ENCODE results near the gene DNAJC13. TPM values are rescaled to one million over a fixed set of nuclear protein-coding genes. Genes with fewer than 3 reads are reported as not detected.
A peak's percentile ranks its signal among the peaks of the same experiment; 100 is the strongest.
"Not testable (repeated sequence)": the region's sequence is repeated elsewhere in the genome, so short reads cannot be mapped to it uniquely, and the experiment has no call there.

Gene DNAJC13
- total and polyA plus RNA-seq, 2 donors from 2014 or later, result 11.5 to 43.1 TPM

DNA sequence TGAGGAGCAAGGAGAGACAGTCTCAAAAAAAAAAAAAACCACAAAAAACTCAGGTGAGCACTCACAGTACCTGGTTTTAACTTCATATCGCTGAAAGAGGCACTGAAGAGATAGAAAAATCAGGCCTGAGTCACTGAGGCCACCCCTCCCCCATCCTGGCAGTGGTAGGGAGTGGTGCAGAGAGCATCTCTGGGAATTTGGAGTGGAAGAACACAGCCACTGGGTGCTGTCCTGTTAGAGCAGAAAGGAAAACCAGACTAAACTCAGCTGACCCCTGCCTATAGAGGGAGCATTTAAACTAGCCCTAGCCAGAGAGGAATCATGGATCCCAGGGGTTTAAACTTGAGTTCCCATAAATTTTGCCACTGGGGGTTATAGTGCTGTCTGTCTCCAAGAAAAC lies 22.2 kb upstream of the DNAJC13 start:
- DNase-seq, result no peak
- TF ChIP-seq, protein P1, sequence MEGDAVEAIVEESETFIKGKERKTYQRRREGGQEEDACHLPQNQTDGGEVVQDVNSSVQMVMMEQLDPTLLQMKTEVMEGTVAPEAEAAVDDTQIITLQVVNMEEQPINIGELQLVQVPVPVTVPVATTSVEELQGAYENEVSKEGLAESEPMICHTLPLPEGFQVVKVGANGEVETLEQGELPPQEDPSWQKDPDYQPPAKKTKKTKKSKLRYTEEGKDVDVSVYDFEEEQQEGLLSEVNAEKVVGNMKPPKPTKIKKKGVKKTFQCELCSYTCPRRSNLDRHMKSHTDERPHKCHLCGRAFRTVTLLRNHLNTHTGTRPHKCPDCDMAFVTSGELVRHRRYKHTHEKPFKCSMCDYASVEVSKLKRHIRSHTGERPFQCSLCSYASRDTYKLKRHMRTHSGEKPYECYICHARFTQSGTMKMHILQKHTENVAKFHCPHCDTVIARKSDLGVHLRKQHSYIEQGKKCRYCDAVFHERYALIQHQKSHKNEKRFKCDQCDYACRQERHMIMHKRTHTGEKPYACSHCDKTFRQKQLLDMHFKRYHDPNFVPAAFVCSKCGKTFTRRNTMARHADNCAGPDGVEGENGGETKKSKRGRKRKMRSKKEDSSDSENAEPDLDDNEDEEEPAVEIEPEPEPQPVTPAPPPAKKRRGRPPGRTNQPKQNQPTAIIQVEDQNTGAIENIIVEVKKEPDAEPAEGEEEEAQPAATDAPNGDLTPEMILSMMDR (IDR thresholded peaks at IDR 0.05; ENCODE audit: borderline replicate concordance, extremely low read depth, insufficient read depth), result no peak
- H3K36me3 ChIP-seq (ENCODE audit: control insufficient read depth in 2 of 3, insufficient read depth in 3 of 3, low read length in 3 of 3), result no peaks in the 10 kb centered on the region
- H3K4me1 ChIP-seq (ENCODE audit: control insufficient read depth in 2 of 3, insufficient read depth in 2 of 3, low read depth in 1 of 3, low read length in 3 of 3), result no peaks in the 10 kb centered on the region
- intact Hi-C loops (cut with DNase I), result no loop called here
- no peak overlapping the region for H3K27ac ChIP-seq (ENCODE audit: low read depth in 2 of 2, low read length in 2 of 2)
- H3K27me3 ChIP-seq (ENCODE audit: control insufficient read depth, insufficient read depth, low read length), result no peaks in the 10 kb centered on the region
- no peak overlapping the region for H3K9ac ChIP-seq (ENCODE audit: low read length in 3 of 3)
- no peak for FAIRE-seq
- no peak overlapping the region for H3K4me3 ChIP-seq (ENCODE audit: low read length in 3 of 3)
- no peaks in the 10 kb centered on the region for H3K9me3 ChIP-seq (ENCODE audit: control insufficient read depth in 2 of 3, insufficient read depth in 1 of 3, low read length in 3 of 3)

DNA sequence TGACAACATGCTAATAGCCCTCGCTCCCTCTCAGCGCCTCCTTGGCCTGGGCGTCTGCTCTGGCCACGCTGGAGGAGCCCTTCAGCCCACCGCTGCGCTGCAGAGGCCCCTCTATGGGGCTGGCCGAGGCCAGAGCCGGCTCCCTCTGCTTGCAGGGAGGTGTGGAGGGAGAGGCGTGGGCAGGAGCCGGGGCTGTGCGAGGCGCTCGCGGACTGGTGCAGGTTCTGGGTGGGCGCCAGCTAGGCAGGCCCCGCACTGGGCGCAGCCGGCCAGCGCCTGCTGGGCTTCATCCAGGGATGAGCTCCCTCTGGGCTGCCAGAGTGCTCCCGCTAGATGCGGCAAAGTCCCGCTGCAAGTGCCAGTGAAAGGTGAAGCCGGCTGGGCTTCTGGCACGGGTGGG lies 21.0 kb upstream of the DNAJC13 start:
- Histone ChIP-seq H3K4me3 (ENCODE audit: low read length in 3 of 3) (no peak overlapping the region), H3K27me3 (ENCODE audit: control insufficient read depth, insufficient read depth, low read length) (no peaks in the 10 kb centered on the region), H3K9ac (ENCODE audit: low read length in 3 of 3) (no peak overlapping the region), H3K27ac (ENCODE audit: low read depth in 2 of 2, low read length in 2 of 2) (no peak overlapping the region), H3K9me3 (ENCODE audit: control insufficient read depth in 2 of 3, insufficient read depth in 1 of 3, low read length in 3 of 3) (no peaks in the 10 kb centered on the region), H3K36me3 (ENCODE audit: control insufficient read depth in 2 of 3, insufficient read depth in 3 of 3, low read length in 3 of 3) (no peaks in the 10 kb centered on the region), H3K4me1 (ENCODE audit: control insufficient read depth in 2 of 3, insufficient read depth in 2 of 3, low read depth in 1 of 3, low read length in 3 of 3) (no peaks in the 10 kb centered on the region)
- TF ChIP-seq, protein P1 (IDR thresholded peaks at IDR 0.05; ENCODE audit: borderline replicate concordance, extremely low read depth, insufficient read depth), result no peak
- FAIRE-seq (no peak), DNase-seq (peak in 1 of 5 donors; percentile 67)
- intact Hi-C loops (cut with DNase I), result no loop called here

DNA sequence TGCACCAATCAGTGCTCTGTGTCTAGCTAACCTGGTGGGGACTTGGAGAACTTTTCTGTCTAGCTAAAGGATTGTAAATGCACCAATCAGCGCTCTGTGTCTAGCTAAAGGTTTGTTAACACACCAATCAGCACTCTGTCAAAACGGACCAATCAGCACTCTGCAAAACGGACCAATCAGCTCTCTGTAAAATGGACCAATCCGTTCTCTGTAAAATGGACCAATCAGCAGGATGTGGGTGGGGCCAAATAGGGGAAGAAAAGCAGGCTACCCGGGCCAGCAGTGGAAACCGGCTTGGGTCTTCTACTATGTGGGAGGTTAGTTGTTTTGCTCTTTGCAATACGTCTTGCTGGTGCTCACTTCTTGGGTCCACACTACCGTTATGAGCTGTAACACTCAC lies 20.5 kb upstream of the DNAJC13 start:
- H3K27ac ChIP-seq (ENCODE audit: low read depth in 2 of 2, low read length in 2 of 2); H3K36me3 ChIP-seq (ENCODE audit: control insufficient read depth in 2 of 3, insufficient read depth in 3 of 3, low read length in 3 of 3); H3K4me3 ChIP-seq (ENCODE audit: low read length in 3 of 3); H3K4me1 ChIP-seq (ENCODE audit: control insufficient read depth in 2 of 3, insufficient read depth in 2 of 3, low read depth in 1 of 3, low read length in 3 of 3); intact Hi-C loops (cut with DNase I); H3K27me3 ChIP-seq (ENCODE audit: control insufficient read depth, insufficient read depth, low read length); DNase-seq; H3K9me3 ChIP-seq (ENCODE audit: control insufficient read depth in 2 of 3, insufficient read depth in 1 of 3, low read length in 3 of 3); H3K9ac ChIP-seq (ENCODE audit: low read length in 3 of 3); FAIRE-seq: not testable (repeated sequence)

DNA sequence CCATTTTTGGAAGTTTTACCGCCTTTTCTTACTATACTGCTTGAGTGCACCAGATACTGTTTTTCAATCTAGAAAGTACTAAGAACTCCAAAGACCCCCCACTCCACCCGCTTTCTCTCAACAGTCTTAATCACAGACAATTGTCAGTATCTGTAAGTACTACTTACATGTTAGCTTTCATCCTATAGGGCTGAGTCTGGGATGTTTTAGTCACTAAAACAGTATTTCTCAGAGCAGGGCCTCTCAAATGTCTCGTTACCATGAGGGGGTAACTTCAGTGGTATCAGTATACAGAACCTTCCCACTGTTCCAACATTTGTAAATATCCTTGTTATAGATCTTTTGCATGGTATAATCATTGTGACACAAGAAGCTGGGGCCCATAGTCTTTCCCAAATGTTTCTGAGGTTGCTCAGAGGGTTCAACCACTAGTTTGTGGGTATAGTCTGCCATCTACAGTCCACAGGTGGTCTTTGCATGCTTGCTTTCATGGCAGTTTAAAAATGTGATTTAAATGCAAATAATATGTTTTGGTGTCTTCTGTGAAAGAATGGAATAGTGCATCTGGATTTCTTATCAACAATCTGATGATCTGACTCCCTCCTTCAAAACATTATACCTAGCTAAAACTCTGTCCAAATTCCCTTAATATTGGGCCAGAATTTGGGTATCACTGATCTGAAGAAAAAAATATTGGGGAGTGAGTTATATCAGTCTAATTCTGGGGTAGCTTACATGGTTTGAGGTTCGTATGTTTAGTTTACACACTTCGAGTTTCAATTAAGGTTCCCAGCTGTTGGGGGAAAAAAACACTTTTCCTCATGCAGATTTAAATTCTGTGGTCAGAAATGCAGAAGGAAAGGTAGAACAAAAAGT lies 18.0 kb upstream of the DNAJC13 start:
- TF ChIP-seq, protein P1 (IDR thresholded peaks at IDR 0.05; ENCODE audit: borderline replicate concordance, extremely low read depth, insufficient read depth), result peak; percentile 65
- intact Hi-C loops (cut with DNase I), result no loop called here
- Histone ChIP-seq H3K36me3 (ENCODE audit: control insufficient read depth in 2 of 3, insufficient read depth in 3 of 3, low read length in 3 of 3) (no peaks in the 10 kb centered on the region), H3K9me3 (ENCODE audit: control insufficient read depth in 2 of 3, insufficient read depth in 1 of 3, low read length in 3 of 3) (no peaks in the 10 kb centered on the region), H3K27ac (ENCODE audit: low read depth in 2 of 2, low read length in 2 of 2) (no peak overlapping the region), H3K9ac (ENCODE audit: low read length in 3 of 3) (no peak overlapping the region), H3K27me3 (ENCODE audit: control insufficient read depth, insufficient read depth, low read length) (no peaks in the 10 kb centered on the region), H3K4me3 (ENCODE audit: low read length in 3 of 3) (no peak overlapping the region), H3K4me1 (ENCODE audit: control insufficient read depth in 2 of 3, insufficient read depth in 2 of 3, low read depth in 1 of 3, low read length in 3 of 3) (no peaks in the 10 kb centered on the region)
- peak in 3 of 5 donors; percentile 39 to 57 (median 44) for DNase-seq
- no peak for FAIRE-seq

Measured in kidney (tissue), 14 donors.